IMR-90 (cell line): ENCODE data around the gene MARVELD3. TPM values are rescaled to one million over a fixed set of nuclear protein-coding genes. Genes with fewer than 3 reads are reported as not detected.

Experiments
- ATAC-seq: fragments of 200-7000 bp; cut with Tn5 transposase; 2 replicates; pipeline ENCODE4 v1.9.1; 2020; ENCODE audit warnings: low read depth, mild to moderate bottlenecking, moderate library complexity
- BruUV-seq: library from RNA; stranded (reverse); fragments of 400-500 nt; replicated peaks from 2 replicates; lab custom pipeline; 2021; lab: Mats Ljungman, UMichigan
- CTCF ChIA-PET: fragments of 300-600 bp; formaldehyde crosslinking; extraction: SDS; loops from one replicate; lab custom pipeline; 2021; ENCODE audit warnings: antibody characterized with exemption; lab: Yijun Ruan, JAX
- POLR2A ChIA-PET: fragments of 300-600 bp; sonication (Branson Sonifier 250); formaldehyde crosslinking; loops from one replicate; lab custom pipeline; 2022; ENCODE audit warnings: antibody characterized with exemption; ENCODE audit not compliant: unreplicated experiment; lab: Charles Lee
- DNase-seq: peaks from one replicate; pipeline ENCODE4 v3.0.0; 2013
- H2AFZ ChIP-seq: replicated peaks from 2 replicates; pipeline ENCODE3; 2013; ENCODE audit warnings: low read length, mild to moderate bottlenecking; ENCODE audit not compliant: poor library complexity
- H2AK5ac ChIP-seq: 2 replicates; pipeline ENCODE4 v1.6.1; 2013; ENCODE audit warnings: low read depth, low read length, inconsistent platforms
- H2AK9ac ChIP-seq: replicated peaks from 2 replicates; pipeline ENCODE3; 2013; ENCODE audit warnings: mild to moderate bottlenecking, low read depth, low read length, moderate library complexity; ENCODE audit not compliant: poor library complexity
- H2BK120ac ChIP-seq: 2 replicates; pipeline ENCODE4 v1.6.1; 2013; ENCODE audit warnings: low read depth, low read length, inconsistent platforms
- H2BK15ac ChIP-seq: 3 replicates; pipeline ENCODE4 v1.6.1; 2013; ENCODE audit warnings: low read depth, low read length, inconsistent platforms
- H2BK20ac ChIP-seq: 2 replicates; pipeline ENCODE4 v1.6.1; 2013; ENCODE audit warnings: low read depth, mild to moderate bottlenecking, inconsistent platforms, low read length, moderate library complexity
- H2BK5ac ChIP-seq: 2 replicates; pipeline ENCODE4 v1.6.1; 2013; ENCODE audit warnings: mild to moderate bottlenecking, low read depth, low read length, inconsistent platforms; ENCODE audit not compliant: poor library complexity, severe bottlenecking
- H3K14ac ChIP-seq: replicated peaks from 2 replicates; pipeline ENCODE4 v1.6.1; 2013; ENCODE audit warnings: low read depth, low read length, inconsistent platforms
- H3K18ac ChIP-seq: 2 replicates; pipeline ENCODE4 v1.6.1; 2013; ENCODE audit warnings: low read depth, low read length, control low read depth
- H3K23ac ChIP-seq: 2 replicates; pipeline ENCODE4 v1.6.1; 2013; ENCODE audit warnings: low read depth, low read length, inconsistent platforms
- H3K27ac ChIP-seq: 2 replicates; pipeline ENCODE4 v1.5.1; 2013; ENCODE audit warnings: mild to moderate bottlenecking, control low read depth, low read length; ENCODE audit not compliant: insufficient read depth
- H3K27me3 ChIP-seq: 2 replicates; pipeline ENCODE4 v1.6.1; 2013; ENCODE audit warnings: low read length; ENCODE audit not compliant: control insufficient read depth, insufficient read depth
- H3K36me3 ChIP-seq: 2 replicates; pipeline ENCODE4 v1.6.1; 2013; ENCODE audit warnings: low read length, mixed read lengths; ENCODE audit not compliant: control insufficient read depth, insufficient read depth
- H3K4ac ChIP-seq: 2 replicates; pipeline ENCODE4 v1.6.1; 2013; ENCODE audit warnings: low read depth, low read length, inconsistent platforms
- H3K4me1 ChIP-seq: 2 replicates; pipeline ENCODE4 v1.6.1; 2013; ENCODE audit warnings: low read length, mixed read lengths; ENCODE audit not compliant: control insufficient read depth, insufficient read depth
- H3K4me2 ChIP-seq: 2 replicates; pipeline ENCODE4 v1.6.1; 2013; ENCODE audit warnings: low read depth, mild to moderate bottlenecking, control low read depth, low read length, moderate library complexity
- H3K4me3 ChIP-seq: 2 replicates; pipeline ENCODE4 v1.5.1; 2013; ENCODE audit warnings: low read depth, mild to moderate bottlenecking, control low read depth, low read length, moderate library complexity; ENCODE audit not compliant: insufficient read depth
- H3K56ac ChIP-seq: 2 replicates; pipeline ENCODE4 v1.6.1; 2013; ENCODE audit warnings: low read length, inconsistent platforms; ENCODE audit not compliant: insufficient read depth; ENCODE audit errors: extremely low read depth
- H3K79me1 ChIP-seq, 2 experiments: 2 replicates each; pipeline ENCODE4 v1.6.1; 2013; ENCODE audit warnings: low read length in 2 of 2, inconsistent platforms in 1 of 2, low read depth in 1 of 2
- H3K9ac ChIP-seq: 2 replicates; pipeline ENCODE4 v1.6.1; 2013; ENCODE audit warnings: low read depth, low read length, control low read depth
- H3K9me1 ChIP-seq: 2 replicates; pipeline ENCODE4 v1.6.1; 2013; ENCODE audit warnings: low read length, inconsistent platforms; ENCODE audit not compliant: insufficient read depth
- H3K9me3 ChIP-seq: 2 replicates; pipeline ENCODE4 v1.6.1; 2013; ENCODE audit warnings: low read length; ENCODE audit not compliant: control insufficient read depth, insufficient read depth
- H4K20me1 ChIP-seq: 2 replicates; pipeline ENCODE4 v1.6.1; 2013; ENCODE audit warnings: low read length, inconsistent platforms; ENCODE audit not compliant: insufficient read depth
- H4K5ac ChIP-seq: 2 replicates; pipeline ENCODE4 v1.6.1; 2013; ENCODE audit warnings: mild to moderate bottlenecking, low read depth, low read length, control low read depth
- H4K8ac ChIP-seq, 2 experiments: 2 replicates each; pipeline ENCODE4 v1.6.1; 2013; ENCODE audit warnings: low read depth in 2 of 2, low read length in 2 of 2, control low read depth in 1 of 2, inconsistent platforms in 1 of 2
- H4K91ac ChIP-seq: 2 replicates; pipeline ENCODE4 v1.6.1; 2013; ENCODE audit warnings: low read depth, low read length, inconsistent platforms; ENCODE audit not compliant: insufficient read depth
- CHD1 ChIP-seq: IDR thresholded peaks from 2 replicates; pipeline ENCODE4 v1.6.1; 2012; ENCODE audit warnings: low read depth, low read length, improper control_type of control experiment
- RCOR1 ChIP-seq: IDR thresholded peaks from 2 replicates; pipeline ENCODE4 v1.6.1; 2012; ENCODE audit warnings: mild to moderate bottlenecking, low read length, improper control_type of control experiment; ENCODE audit not compliant: insufficient replicate concordance
- WGBS, 2 experiments: methylation state at CpG; one replicate each; pipeline versions ENCODE4 v1.1.5 to v1.1.7; 2013; ENCODE audit warnings: missing lambda C conversion rate in 2 of 2; ENCODE audit not compliant: insufficient read length in 1 of 2; ENCODE audit errors: extremely low coverage in 2 of 2; 5-methylcytosine and 5-hydroxymethylcytosine counted together
- dilution Hi-C: fragments of 300-500 bp; cut with HindIII; formaldehyde crosslinking; loops from one replicate; pipeline ENCODE4 v1.14.3; 2018; ENCODE audit warnings: low sequenced_read_pairs; ENCODE audit not compliant: unreplicated experiment
- in situ Hi-C: fragments of 300-500 bp; cut with MboI; formaldehyde crosslinking; loops from 3 replicates; pipeline ENCODE4 v1.14.3; 2019; ENCODE audit warnings: low sequenced_read_pairs, inconsistent platforms, mixed read lengths
- intact Hi-C: fragments of 100-400 bp; cut with micrococcal nuclease; formaldehyde crosslinking; loops from 2 replicates; pipeline ENCODE4 v1.10.0; 2022
- polyA plus RNA-seq, 3 experiments: library from polyadenylated mRNA; depleted of rRNA; stranded (reverse); fragments of >200 nt; gene quantifications; 2 replicates each; pipeline ENCODE4 v1.2.3, GENCODE V29; 2012; ENCODE audit warnings: low replicate concordance in 1 of 3
- total RNA-seq: library from RNA; depleted of rRNA; stranded (reverse); fragments of >200 nt; gene quantifications from 2 replicates; pipeline ENCODE4 v1.2.3, GENCODE V29; 2012

Gene MARVELD3
- total and polyA plus RNA-seq, 2 of the 4 experiments (the other 2 are of a cell fraction): not detected

DNA sequence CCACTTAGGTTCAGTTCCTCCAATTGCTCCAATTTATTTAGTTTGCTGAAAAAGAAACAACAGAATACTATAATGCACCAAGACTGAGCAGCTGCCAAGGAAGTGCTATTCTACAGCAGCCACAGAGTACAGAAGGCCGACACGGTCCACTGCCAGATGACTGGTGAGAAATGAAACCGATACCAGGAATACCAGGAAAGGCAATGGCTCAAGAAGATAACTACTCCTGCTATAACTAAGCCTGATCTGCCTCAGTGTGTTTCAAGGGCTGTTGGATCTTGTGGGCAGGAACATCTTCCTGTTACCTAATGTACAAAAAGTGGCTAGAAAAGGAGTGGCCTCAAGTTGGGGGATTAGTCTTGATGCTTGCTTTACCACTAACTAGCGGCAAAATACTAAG is 32.8 kb downstream of the MARVELD3 start:
- TF ChIP-seq RCOR1 (no peak), CHD1 (no peak)
- no peak overlapping the region for H3K4me2 ChIP-seq
- H3K9me3 ChIP-seq: no peaks in the 10 kb centered on the region
- intact Hi-C loops: no loop called here
- H2BK20ac ChIP-seq: no peak overlapping the region
- H2BK5ac ChIP-seq: no peak overlapping the region
- H3K9me1 ChIP-seq: no peaks in the 10 kb centered on the region
- dilution Hi-C loops: no loop called here
- H4K8ac ChIP-seq: no peak overlapping the region
- no peaks in the 10 kb centered on the region for H3K27me3 ChIP-seq
- H4K5ac ChIP-seq: no peak overlapping the region
- H3K4me3 ChIP-seq: no peak overlapping the region
- H2BK15ac ChIP-seq: no peak overlapping the region
- no TSS peak for BruUV-seq
- H2AK9ac ChIP-seq: no peak overlapping the region
- in situ Hi-C loops: no loop called here
- ChIA-PET CTCF (no interaction called here), POLR2A (no interaction called here)
- no peak overlapping the region for H3K56ac ChIP-seq
- no peak overlapping the region for H3K14ac ChIP-seq
- peaks cover 27% of the 10 kb centered on the region for H3K36me3 ChIP-seq
- no peak overlapping the region for H3K9ac ChIP-seq
- H2AFZ ChIP-seq: no peak overlapping the region
- no peaks in the 10 kb centered on the region for H3K4me1 ChIP-seq
- H3K79me1 ChIP-seq: no peaks in the 10 kb centered on the region
- no peak overlapping the region for H3K4ac ChIP-seq
- WGBS, 2 experiments: 86% methylated on average over 2 of the region's 4 CpGs; no CpG with 5 or more reads in 1 of the 2 experiments
- H3K23ac ChIP-seq: no peak overlapping the region
- ATAC-seq (no peak), DNase-seq (no peak)
- H4K20me1 ChIP-seq: no peaks in the 10 kb centered on the region
- no peak overlapping the region for H3K18ac ChIP-seq
- no peak overlapping the region for H3K27ac ChIP-seq
- H2BK120ac ChIP-seq: no peak overlapping the region
- no peak overlapping the region for H2AK5ac ChIP-seq
- H4K91ac ChIP-seq: no peak overlapping the region
